Left colon (tissue), 2 donors: ENCODE data around the gene FOXN3. TPM values are rescaled to one million over a fixed set of nuclear protein-coding genes. Genes with fewer than 3 reads are reported as not detected.

Experiments
- ATAC-seq: fragments of 200-7000 bp; cut with Tn5 transposase; one replicate; pipeline ENCODE4 v1.9.1; 2020; ENCODE audit warnings: mild to moderate bottlenecking, moderate library complexity
- DNase-seq, 2 donors: peaks; one replicate each; pipeline ENCODE4 v3.0.0-alpha.2; 2020
- intact Hi-C, 2 donors: fragments of 100-400 bp; cut with DNase I in 1 of 2; cut with micrococcal nuclease in 1 of 2; formaldehyde crosslinking; loops; one replicate each; pipeline versions ENCODE4 v1.11.2 to v1.14.0; 2022; cut with DNase I, micrococcal nuclease
- total RNA-seq, 2 donors: library from RNA; stranded (reverse); fragmentation: NEBNext Ultra II Directional; extraction: Animal tissue kit (Norgen Biotek cat#: 25700); gene quantifications; one replicate each; pipeline ENCODE4 v1.2.1, GENCODE V29; 2021
- donor health status: DM: no; HTN: no; CAD: no.
- donor health status: DM: yes; HTN: yes; CAD: no.

The FOXN3 gene
- total RNA-seq, 2 donors from 2014 or later = 77.0 to 78.3 TPM

DNA sequence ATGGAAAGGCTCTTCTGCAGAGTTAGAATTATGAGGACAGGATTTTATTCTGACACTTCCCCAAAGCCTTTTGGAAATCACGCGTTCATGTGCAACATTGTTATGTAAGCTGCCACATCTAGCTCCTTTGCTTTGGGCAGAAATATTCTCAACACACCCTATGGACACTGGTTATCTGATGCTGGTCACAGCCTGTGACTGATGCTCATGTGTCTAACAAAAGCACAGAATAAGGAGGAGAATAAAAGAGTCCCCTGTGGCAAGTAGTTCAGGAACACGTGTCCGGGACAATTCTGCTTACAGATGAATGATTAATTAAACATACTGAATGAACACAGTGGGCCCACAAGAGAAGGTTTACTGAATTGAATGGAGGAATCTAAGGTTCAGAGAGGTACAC is 22.1 kb downstream of the FOXN3 start:
- ATAC-seq (no peak), DNase-seq (no peak)
- intact Hi-C loops = no loop called here

DNA sequence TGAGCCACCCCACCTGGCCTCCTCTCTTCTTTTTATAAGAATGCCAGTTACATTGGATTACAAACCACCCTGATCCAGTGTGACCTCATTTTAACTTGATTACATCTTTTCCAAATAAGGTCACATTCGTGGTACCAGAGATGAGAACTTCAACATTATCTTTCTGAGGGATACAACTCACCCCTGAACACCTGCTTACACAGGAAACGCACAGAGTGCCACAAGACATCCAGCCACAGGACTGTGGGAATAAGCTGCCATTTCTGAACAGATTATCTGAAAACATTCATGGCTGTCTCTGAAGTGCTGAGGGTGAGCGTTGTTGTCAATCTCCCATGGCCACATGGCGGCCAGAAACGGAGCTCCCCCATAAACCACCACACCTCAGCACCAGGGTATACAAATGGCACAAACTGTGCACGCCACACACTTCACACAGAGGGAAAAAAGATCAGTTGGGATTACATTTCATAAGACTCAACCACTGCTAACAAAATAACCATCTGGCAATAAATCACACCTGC is 23.7 kb downstream of the FOXN3 start:
- no peak for ATAC-seq
- DNase-seq = no peak
- intact Hi-C loops = no loop called here

- DNase-seq (no peak), ATAC-seq (no peak)
- intact Hi-C loops = no loop called here
Observed at GRCh38 chr14:89392181-89392580, 24.9 kb downstream of the FOXN3 start.

- ATAC-seq = no peak
Observed at GRCh38 chr14:89391556-89391955, 25.5 kb downstream of the FOXN3 start.

GRCh38 chr14:89391123-89391522 is 25.9 kb downstream of the FOXN3 start:
- ATAC-seq (no peak), DNase-seq (no peak)
- intact Hi-C loops = no loop called here

More at GRCh38 chr14:89391556-89391955, 25.5 kb downstream of the FOXN3 start:
- DNase-seq = no peak
- intact Hi-C loops = no loop called here

DNA sequence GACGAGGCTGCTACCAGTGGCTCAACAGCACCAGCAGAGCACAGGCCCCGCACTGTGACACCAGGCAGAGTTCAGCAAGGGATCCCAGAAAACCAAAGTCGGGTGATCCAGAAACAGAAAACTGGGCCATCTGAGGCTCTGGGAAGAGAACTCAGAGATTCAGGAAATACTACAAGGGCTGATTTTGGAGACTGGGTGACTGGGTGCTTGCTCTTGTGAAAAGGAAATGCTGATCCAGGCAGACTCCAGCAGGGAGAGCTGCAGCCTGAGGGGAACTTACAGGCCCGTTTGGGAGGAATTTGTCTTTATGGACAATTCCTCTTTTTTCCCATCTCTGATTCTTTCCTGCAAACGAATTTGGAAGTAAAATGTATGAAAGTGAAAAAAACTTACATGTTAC is 28.2 kb downstream of the FOXN3 start:
- DNase-seq (no peak), ATAC-seq (no peak)
- intact Hi-C loops = no loop called here

DNA sequence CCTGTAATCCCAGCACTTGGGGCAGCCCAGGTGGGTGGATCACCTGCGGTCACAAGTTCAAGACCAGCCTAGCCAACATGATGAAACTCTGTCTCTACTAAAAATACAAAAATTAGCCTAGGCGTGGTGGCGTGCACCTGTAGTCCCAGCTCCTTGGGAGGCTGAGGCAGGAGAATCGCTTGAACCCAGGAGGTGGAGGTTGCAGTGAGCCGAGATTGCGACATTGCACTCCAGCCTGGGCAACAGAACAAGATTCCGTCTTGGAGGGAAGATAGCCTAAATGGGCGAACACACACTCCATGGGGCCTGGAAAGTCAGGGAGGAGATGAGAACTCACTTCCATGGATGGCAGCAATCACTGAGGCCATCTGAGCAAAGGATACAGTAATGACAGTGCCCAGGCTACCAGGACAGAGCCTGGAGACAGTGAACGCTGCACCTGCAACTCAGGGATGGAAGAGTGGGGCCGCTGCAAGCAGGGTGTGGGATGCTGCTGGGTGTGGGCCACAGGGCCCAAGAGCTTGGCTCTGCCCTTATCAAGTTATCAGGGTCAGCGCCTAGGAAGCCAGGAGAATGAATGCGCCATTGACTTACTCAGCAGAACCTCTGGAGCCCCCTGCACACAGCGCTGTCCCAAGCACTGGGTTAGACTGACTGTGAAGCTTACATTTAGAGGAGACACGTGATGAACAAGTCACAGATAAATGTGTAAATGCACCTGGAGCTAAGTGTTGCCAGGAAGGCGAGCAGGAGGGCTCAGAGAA is 28.9 kb downstream of the FOXN3 start:
- intact Hi-C loops = no loop called here
- ATAC-seq (no peak), DNase-seq (no peak)

DNA sequence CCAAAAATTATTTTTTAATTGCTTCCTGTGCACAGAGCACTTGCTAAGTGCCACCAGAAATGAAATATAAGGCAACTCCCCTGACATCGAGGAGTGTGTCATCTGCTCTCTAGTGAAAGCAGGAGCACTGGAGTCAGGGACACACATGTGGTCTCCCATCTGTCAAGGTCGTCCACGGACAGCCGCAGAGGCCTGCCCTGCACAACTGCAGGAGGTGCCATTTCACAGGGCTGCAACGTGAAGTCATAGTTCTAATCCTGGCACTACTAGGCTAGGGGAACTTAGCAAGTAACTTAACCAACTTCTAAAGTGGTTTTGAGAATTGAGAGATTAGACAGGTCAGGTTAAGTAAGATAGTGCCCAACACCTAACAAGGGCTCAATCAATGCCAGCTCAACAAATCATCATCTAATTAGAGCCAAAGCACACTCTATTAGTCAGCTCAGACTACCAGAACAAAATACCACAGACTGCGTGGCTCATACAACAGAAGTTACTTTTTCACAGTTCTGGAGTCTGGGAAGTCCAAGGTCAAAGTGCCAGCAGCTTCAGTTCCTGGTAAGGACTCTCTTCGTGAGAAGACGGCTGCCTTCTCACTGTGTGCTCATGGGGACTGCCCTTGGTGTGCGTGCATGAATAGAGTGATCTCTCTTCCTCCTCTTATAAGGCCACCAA is 30.7 kb downstream of the FOXN3 start:
- intact Hi-C loops = no loop called here
- ATAC-seq (peak; percentile 62), DNase-seq (no peak)

GRCh38 chr14:89384636-89385035 is 32.4 kb downstream of the FOXN3 start:
- peak; percentile 80 for ATAC-seq
- intact Hi-C loops = no loop called here

GRCh38 chr14:89384023-89384422 is 33.0 kb downstream of the FOXN3 start:
- no peak for ATAC-seq
- intact Hi-C loops = no loop called here

More at GRCh38 chr14:89384636-89385035, 32.4 kb downstream of the FOXN3 start:
- DNase-seq = no peak

GRCh38 chr14:89382901-89383845 is 33.9 kb downstream of the FOXN3 start:
- intact Hi-C loops = no loop called here
- no peak for ATAC-seq

More at GRCh38 chr14:89384023-89384422, 33.0 kb downstream of the FOXN3 start:
- DNase-seq = peak in 1 of 2 donors; percentile 48

GRCh38 chr14:89382487-89382886 is 34.5 kb downstream of the FOXN3 start:
- ATAC-seq (no peak), DNase-seq (no peak)
- intact Hi-C loops = no loop called here

More at GRCh38 chr14:89382901-89383845, 33.9 kb downstream of the FOXN3 start:
- no peak for DNase-seq

GRCh38 chr14:89379891-89380820 is 36.9 kb downstream of the FOXN3 start:
- intact Hi-C loops = no loop called here
- ATAC-seq (no peak), DNase-seq (no peak)

DNA sequence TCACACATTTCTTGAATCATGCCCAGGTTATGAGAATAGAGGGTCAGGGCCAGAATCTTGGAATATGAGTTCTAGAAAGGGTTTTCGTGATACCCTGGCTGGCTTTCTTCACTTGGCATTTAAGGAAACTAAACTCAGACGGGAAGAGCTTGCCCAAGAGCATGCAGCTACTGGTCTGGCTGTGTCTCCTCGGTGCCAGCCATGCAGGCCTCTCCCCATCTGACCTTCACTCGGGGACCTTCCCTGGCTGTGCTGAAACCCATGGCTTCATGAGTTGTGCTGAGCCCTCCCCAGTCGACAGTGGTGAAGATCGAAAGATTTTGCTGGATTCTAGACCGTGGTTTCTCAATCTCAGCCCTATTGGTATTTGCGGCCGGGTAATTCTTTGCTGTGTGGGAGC is 38.0 kb downstream of the FOXN3 start:
- ATAC-seq (no peak), DNase-seq (no peak)
- intact Hi-C loops = no loop called here

GRCh38 chr14:89378119-89378518 is 38.9 kb downstream of the FOXN3 start:
- ATAC-seq (no peak), DNase-seq (no peak)
- intact Hi-C loops = no loop called here

DNA sequence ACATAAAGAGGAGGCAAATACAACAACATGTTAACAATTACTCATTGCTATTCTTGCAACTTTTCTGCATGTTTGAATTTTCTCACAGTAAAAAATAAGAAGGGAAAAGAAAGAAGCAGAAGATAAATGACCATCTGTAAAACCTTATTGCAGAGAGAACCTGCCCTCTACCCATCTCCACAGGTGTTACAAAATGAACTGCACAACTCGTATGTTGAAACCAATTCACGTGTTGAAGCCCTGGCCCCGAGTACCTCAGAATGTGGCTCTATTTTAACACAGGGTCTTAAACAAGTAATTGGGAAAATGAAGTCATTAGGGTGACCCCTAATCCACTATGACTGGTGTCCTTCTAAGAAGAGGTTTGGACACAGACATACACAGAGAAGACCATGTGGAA is 39.5 kb downstream of the FOXN3 start:
- DNase-seq (no peak), ATAC-seq (no peak)
- intact Hi-C loops = no loop called here

GRCh38 chr14:89374908-89375307 is 42.1 kb downstream of the FOXN3 start:
- DNase-seq (no peak), ATAC-seq (no peak)
- intact Hi-C loops = no loop called here

DNA sequence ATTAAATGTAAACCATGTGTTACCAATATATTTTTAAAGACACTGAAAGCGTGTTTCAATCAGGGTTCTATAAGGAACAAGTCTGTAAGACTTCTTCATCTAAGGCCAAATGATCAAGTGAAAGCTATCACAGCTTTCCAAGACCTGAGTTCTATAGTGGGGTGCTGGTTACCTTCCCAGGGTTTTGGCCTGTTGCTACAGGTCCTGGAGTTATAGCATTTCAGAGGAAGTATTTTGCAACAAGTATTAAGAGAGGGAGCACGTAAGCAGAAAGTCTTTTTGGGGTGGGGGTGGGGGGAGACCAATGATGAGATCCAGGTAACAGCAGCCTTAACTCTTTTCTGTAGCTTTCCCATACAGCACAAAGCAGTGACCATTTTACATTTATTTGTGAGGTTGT is 43.8 kb downstream of the FOXN3 start:
- no peak for ATAC-seq
- DNase-seq = no peak
- intact Hi-C loops = no loop called here
